Measurements from ENCODE around the gene TMEM208. TPM values are rescaled to one million over a fixed set of nuclear protein-coding genes. Genes with fewer than 3 reads are reported as not detected.

Gene TMEM208
- polyA plus RNA-seq, 2 of the 4 experiments (the other 2 are of a cell fraction), result 73.5 to 114 TPM

- TF ChIP-seq MAX (IDR thresholded peaks at IDR 0.05) (peak; percentile 90), KDM5A (IDR thresholded peaks at IDR 0.05) (peak; percentile 98), MAZ (IDR thresholded peaks at IDR 0.05; ENCODE audit: borderline replicate concordance, low read depth, low read length) (peak; percentile 84; the same call in 1 of the 2 replicates), POLR2AphosphoS2 (conservative IDR thresholded peaks at IDR 0.05; ENCODE audit: low read length) (no peak), FOSB (CRISPR knock-in tag; IDR thresholded peaks at IDR 0.05) (no peak), JUN (IDR thresholded peaks at IDR 0.05) (peak; percentile 76 to 83; a peak in 4 of 5 replicates), CTCF (IDR thresholded peaks at IDR 0.05) (peak; percentile 36; the same call in 1 of the 3 replicates), HDAC2 (IDR thresholded peaks at IDR 0.05) (peak; percentile 74; the same call in 1 of the 2 replicates), HOXB13 (CRISPR knock-in tag; IDR thresholded peaks at IDR 0.05; ENCODE audit: low read depth) (no peak), GATA3 (IDR thresholded peaks at IDR 0.05; ENCODE audit: borderline replicate concordance) (peak; percentile 53; the same call in 1 of the 2 replicates), HOXB5 (CRISPR knock-in tag; IDR thresholded peaks at IDR 0.05) (peak; percentile 26; the same call in 1 of the 2 replicates)
Observed at GRCh38 chr16:67226804-67227566, at the start of gene TMEM208 (continued).

GRCh38 chr16:67177743-67178699, 48.9 kb upstream of the TMEM208 start:
- 35% methylated on average over 11 of the region's 73 CpGs for WGBS (ENCODE audit: missing lambda C conversion rate)
- TF ChIP-seq TP53 (CRISPR knock-in tag; IDR thresholded peaks at IDR 0.05) (no peak), RNF2 (IDR thresholded peaks at IDR 0.05; ENCODE audit: borderline replicate concordance, low read depth) (no peak), MAX (IDR thresholded peaks at IDR 0.05) (peak; percentile 56), JUN (IDR thresholded peaks at IDR 0.05) (peak in 1 of 2 experiments; percentile 50; a peak in 1 of 5 replicates), REST (IDR thresholded peaks at IDR 0.05) (no peak), PBX3 (IDR thresholded peaks at IDR 0.05) (peak; percentile 70; the same call in 1 of the 2 replicates), CHD4 (IDR thresholded peaks at IDR 0.05; ENCODE audit: borderline replicate concordance) (no peak)
- H3K27ac ChIP-seq, result peak overlapping the region; percentile 57 to 77; a peak in 5 of 6 replicates
- H3K9me3 ChIP-seq, result no peaks in the 10 kb centered on the region
- peak overlapping the region; percentile 46 for H3K4me3 ChIP-seq
- peak; percentile 57 to 76 for DNase-seq (ENCODE audit: low read depth in 1 of 2, low spot score in 1 of 2)
- ChIA-PET POLR2A (interaction anchor here (0.8 kb wide), 1 partner anchor 17 kb away, joined by 3 read pairs; no protein-coding TSS in a partner anchor), CTCF (interaction anchor here (1.2 to 20.5 kb wide), 8 partner anchors 8 to 200 kb away, joined by 3 to 314 read pairs (median 6); partner anchors contain the start of genes B3GNT9, EXOC3L1, FBXL8 and MATCAP1)
- FAIRE-seq, result no peak
- H3K4me1 ChIP-seq, result peaks cover 36% of the 10 kb centered on the region
- peak overlapping the region; percentile 87 for H3K4me2 ChIP-seq
- ATAC-seq, result peak; percentile 41 to 65

Data from A549 (cell line).